Heart left ventricle (tissue), 16 donors: ENCODE measurements around the gene LITAF. TPM values are rescaled to one million over a fixed set of nuclear protein-coding genes. Genes with fewer than 3 reads are reported as not detected.
A peak's percentile ranks its signal among the peaks of the same experiment; 100 is the strongest.

Experiments used
- ATAC-seq, 4 donors: fragments of 200-7000 bp; cut with Tn5 transposase; one replicate each; pipeline ENCODE4 v1.9.1; 2020 to 2022; ENCODE audit warnings: moderate library complexity in 4 of 4, mild to moderate bottlenecking in 3 of 4, moderate number of reproducible peaks in 1 of 4
- DNase-seq, 5 donors: peaks; one replicate each; pipeline ENCODE4 v3.0.0-alpha.2; 2020
- H3K27ac ChIP-seq, 12 donors: fragments of 200-600 bp; sonication (generic) in 4 of 12; one replicate each; pipeline versions ENCODE4 v1.5.0 to v1.8.0; 2016 to 2022; ENCODE audit warnings: mild to moderate bottlenecking in 2 of 12
- H3K27me3 ChIP-seq, 9 donors: fragments of 200-600 bp; sonication (generic) in 2 of 9; one replicate each; pipeline versions ENCODE4 v1.5.1 to v1.8.0; 2016 to 2022; ENCODE audit warnings: mild to moderate bottlenecking in 3 of 9
- H3K36me3 ChIP-seq, 9 donors: fragments of 200-600 bp; sonication (generic) in 2 of 9; one replicate each; pipeline versions ENCODE4 v1.5.0 to v1.8.0; 2018 to 2022; ENCODE audit warnings: mild to moderate bottlenecking in 2 of 9
- H3K4me1 ChIP-seq, 12 donors: fragments of 200-600 bp; sonication (generic) in 4 of 12; one replicate each; pipeline versions ENCODE4 v1.5.0 to v1.8.0; 2016 to 2022; ENCODE audit warnings: mild to moderate bottlenecking in 3 of 12
- H3K4me3 ChIP-seq, 12 donors: fragments of 200-600 bp; sonication (generic) in 4 of 12; one replicate each; pipeline versions ENCODE4 v1.5.0 to v1.8.0; 2017 to 2022; ENCODE audit warnings: mild to moderate bottlenecking in 9 of 12, moderate library complexity in 4 of 12
- H3K9me3 ChIP-seq, 12 donors: fragments of 200-600 bp; sonication (generic) in 4 of 12; one replicate each; pipeline versions ENCODE4 v1.5.0 to v1.8.0; 2016 to 2022; ENCODE audit warnings: mild to moderate bottlenecking in 1 of 12
- POLR2A ChIP-seq, 2 donors: fragments of 450-650 bp; IDR thresholded peaks; one replicate each; pipeline ENCODE4 v1.6.1; 2017; ENCODE audit warnings: antibody characterized with exemption in 2 of 2, mild to moderate bottlenecking in 2 of 2, moderate library complexity in 2 of 2
- WGBS, 4 donors: extraction: QIAGEN DNeasy Blood & Tissue Kit in 2 of 4; methylation state at CpG; one replicate each; pipeline versions ENCODE4 v1.1.5 to v1.1.7; 2013 to 2018; 5-methylcytosine and 5-hydroxymethylcytosine counted together
- intact Hi-C, 10 donors: fragments of 100-400 bp; cut with DNase I; formaldehyde crosslinking; loops; one replicate each; pipeline versions ENCODE4 v1.11.1 to v1.14.2; 2022
- polyA plus RNA-seq, 2 donors: library from polyadenylated mRNA; stranded (reverse); fragments of 200-250 nt; gene quantifications; one replicate each; pipeline ENCODE4 v1.2.3, GENCODE V29; 2013
- total RNA-seq, 9 donors: library from RNA; depleted of rRNA in 2 of 9; stranded (reverse); fragments of >200 nt in 2 of 9; fragmentation: NEBNext Ultra II Directional in 3 of 9; extraction: Animal tissue kit (Norgen Biotek cat#: 25700) in 3 of 9; gene quantifications; one replicate each; pipeline versions ENCODE4 v1.1.0 to v1.2.4, GENCODE V29; 2016 to 2023
- TF ChIP-seq, protein P1 (sequence below), 12 donors: fragments of 200-600 bp; sonication (generic) in 4 of 12; IDR thresholded peaks; one replicate each; pipeline versions ENCODE4 v1.5.0 to v1.8.0; 2018 to 2022; ENCODE audit warnings: antibody characterized with exemption in 12 of 12, mild to moderate bottlenecking in 5 of 12
- donor health status: ischemic (EF 13 %, LVEDD 7.1; RV severe dilation, severe dysfunction).
- donor health status: healthy with polysubstance abuse.
- donor health status: DM: no; HTN: yes; CAD: no.
- donor health status: DM: no; HTN: no; CAD: no.
- donor health status: ischemic (EF 25% LVEDD 6.9; RV normal size, moderate dysfunction).
- donor health status: ischemic (EF 25% LVEDD 5.7; RV mildly dilated, moderate dysfunction).
- donor health status: healthy.
- donor health status: DM: yes; HTN: yes; CAD: no.
- donor health status: ischemic (EF 35%, LVEDD 5.7; RV mildly dilated, moderate dysfunction).
- donor health status: nonischemic (EF 11% LVEDD 7.7; RV severe dilation, severe dysfunction).
- donor health status: DM: yes; HTN: yes; CAD: no.
- donor health status: PGD.
- donor health status: ischemic (EF 29% LVEDD 5.4; RV normal size, mild dysfunction).
- donor health status: nonischemic (EF 23%, LVEDD 6.1; RV moderate dilation, normal function).

LITAF gene
- total and polyA plus RNA-seq, 11 donors, result 12.2 to 133 (median 46.5) TPM

DNA sequence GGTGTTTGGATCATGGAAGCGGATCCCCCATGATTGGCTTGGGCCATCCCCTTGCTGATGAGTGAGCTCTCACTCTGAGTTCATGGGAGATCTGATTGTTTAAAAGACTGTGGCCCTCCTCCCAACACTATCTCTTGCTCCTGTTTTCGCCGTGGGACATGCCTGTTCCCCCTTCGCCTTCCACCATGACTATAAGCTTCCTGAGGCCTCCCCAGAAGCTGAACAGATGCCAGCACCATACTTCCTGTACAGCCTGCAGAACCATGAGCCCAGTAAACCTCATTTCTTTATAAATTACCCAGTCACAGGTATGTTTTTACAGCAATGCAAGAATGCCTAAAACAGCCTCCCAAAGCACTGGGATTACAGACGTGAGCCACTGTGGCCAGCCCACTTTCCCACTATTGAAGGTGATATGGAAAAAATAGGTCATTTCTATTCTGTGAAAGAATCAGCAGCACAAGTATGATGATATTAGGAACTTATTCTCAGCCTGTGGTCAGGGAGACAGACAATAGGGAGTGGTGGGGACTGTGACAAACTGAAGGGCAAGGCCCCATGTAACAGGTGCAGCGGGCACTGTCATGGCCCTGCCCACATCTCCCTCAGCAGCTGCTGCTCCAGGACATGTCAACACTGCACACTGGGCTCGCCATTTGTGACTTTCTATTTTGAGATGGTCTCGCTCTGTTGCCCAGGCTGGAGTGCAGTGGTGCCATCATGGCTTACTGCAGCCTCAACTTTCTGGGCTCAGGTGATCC, 33.7 kb upstream of the LITAF start:
- Histone ChIP-seq H3K27me3 (no peaks in the 10 kb centered on the region), H3K9me3 (peaks cover 0 to 6% (median 0%) of the 10 kb centered on the region in 12 donors), H3K27ac (peak overlapping the region in 1 of 12 donors; percentile 78), H3K36me3 (no peaks in the 10 kb centered on the region), H3K4me1 (peaks cover 0 to 64% (median 1%) of the 10 kb centered on the region in 12 donors), H3K4me3 (no peak overlapping the region)
- 83 to 93% (median 91%) methylated on average over 8 of the region's 8 CpGs for whole genome bisulfite sequencing, 4 donors
- no peak for ATAC-seq
- intact Hi-C loops, result loop anchor here in 1 of 10 donors (10.0 kb wide), 1 partner anchor 86 kb away; no protein-coding TSS in a partner anchor
- DNase-seq, result no peak
- TF ChIP-seq POLR2A (IDR thresholded peaks at IDR 0.05), result no peak
- TF ChIP-seq, protein P1, sequence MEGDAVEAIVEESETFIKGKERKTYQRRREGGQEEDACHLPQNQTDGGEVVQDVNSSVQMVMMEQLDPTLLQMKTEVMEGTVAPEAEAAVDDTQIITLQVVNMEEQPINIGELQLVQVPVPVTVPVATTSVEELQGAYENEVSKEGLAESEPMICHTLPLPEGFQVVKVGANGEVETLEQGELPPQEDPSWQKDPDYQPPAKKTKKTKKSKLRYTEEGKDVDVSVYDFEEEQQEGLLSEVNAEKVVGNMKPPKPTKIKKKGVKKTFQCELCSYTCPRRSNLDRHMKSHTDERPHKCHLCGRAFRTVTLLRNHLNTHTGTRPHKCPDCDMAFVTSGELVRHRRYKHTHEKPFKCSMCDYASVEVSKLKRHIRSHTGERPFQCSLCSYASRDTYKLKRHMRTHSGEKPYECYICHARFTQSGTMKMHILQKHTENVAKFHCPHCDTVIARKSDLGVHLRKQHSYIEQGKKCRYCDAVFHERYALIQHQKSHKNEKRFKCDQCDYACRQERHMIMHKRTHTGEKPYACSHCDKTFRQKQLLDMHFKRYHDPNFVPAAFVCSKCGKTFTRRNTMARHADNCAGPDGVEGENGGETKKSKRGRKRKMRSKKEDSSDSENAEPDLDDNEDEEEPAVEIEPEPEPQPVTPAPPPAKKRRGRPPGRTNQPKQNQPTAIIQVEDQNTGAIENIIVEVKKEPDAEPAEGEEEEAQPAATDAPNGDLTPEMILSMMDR (IDR thresholded peaks at IDR 0.05), result no peak

DNA sequence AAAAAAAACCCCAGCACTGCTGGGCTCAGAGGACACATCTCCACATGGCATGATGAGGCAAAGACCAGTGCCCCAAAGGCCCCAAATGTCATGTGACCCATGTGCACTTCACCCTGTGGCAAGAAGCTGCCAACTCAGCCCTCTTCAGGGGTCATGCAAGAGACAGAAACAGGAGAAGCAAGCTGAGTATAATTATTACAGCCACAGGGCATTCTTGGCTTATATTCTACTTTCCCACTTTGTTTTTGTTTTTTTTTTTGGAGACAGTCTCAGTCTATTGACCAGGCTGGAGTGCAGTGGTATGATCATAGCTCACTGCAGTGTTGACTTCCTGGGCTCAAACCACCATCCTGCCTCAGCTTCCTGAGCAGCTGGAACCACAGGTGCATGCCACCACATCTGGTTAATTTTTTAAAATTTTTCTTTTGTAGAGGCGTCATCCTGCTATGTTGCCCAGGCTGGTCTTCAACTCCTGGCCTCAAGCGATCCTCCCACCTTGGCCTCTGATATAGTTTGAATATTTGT, 32.7 kb upstream of the LITAF start:
- H3K4me3 ChIP-seq, result no peak overlapping the region
- H3K36me3 ChIP-seq, result no peaks in the 10 kb centered on the region
- peak in 1 of 5 donors; percentile 58 for DNase-seq
- intact Hi-C loops, result no loop called here
- 81 to 94% (median 92%) methylated on average over 2 of the region's 2 CpGs for WGBS, 4 donors
- ATAC-seq, result peak in 3 of 4 donors; percentile 26 to 80 (median 50)
- H3K9me3 ChIP-seq, result peaks cover 0 to 6% (median 0%) of the 10 kb centered on the region in 12 donors
- peak overlapping the region in 3 of 12 donors; percentile 5 to 78 (median 17) for H3K27ac ChIP-seq
- H3K27me3 ChIP-seq, result no peaks in the 10 kb centered on the region
- no peak for TF ChIP-seq POLR2A (IDR thresholded peaks at IDR 0.05)
- TF ChIP-seq, protein P1 (IDR thresholded peaks at IDR 0.05), result no peak
- peaks cover 0 to 58% (median 1%) of the 10 kb centered on the region in 12 donors for H3K4me1 ChIP-seq

GRCh38 chr16:11618107-11618717, 31.5 kb upstream of the LITAF start:
- H3K36me3 ChIP-seq, result no peaks in the 10 kb centered on the region
- DNase-seq, result peak in 1 of 5 donors; percentile 16
- no peaks in the 10 kb centered on the region for H3K27me3 ChIP-seq
- peak overlapping the region in 1 of 12 donors; percentile 78 for H3K27ac ChIP-seq
- intact Hi-C loops, result no loop called here
- WGBS, 4 donors, result 82 to 87% (median 85%) methylated on average over 13 to 16 of the region's 16 CpGs
- no peak for ATAC-seq
- H3K4me1 ChIP-seq, result peaks cover 0 to 59% (median 1%) of the 10 kb centered on the region in 12 donors
- H3K9me3 ChIP-seq, result peaks cover 0 to 6% (median 0%) of the 10 kb centered on the region in 12 donors
- H3K4me3 ChIP-seq, result no peak overlapping the region
- no peak for TF ChIP-seq POLR2A (IDR thresholded peaks at IDR 0.05)
- TF ChIP-seq, protein P1 (IDR thresholded peaks at IDR 0.05), result no peak
